ENCODE measurements around the gene NLGN3.
A peak's percentile ranks its signal among the peaks of the same experiment; 100 is the strongest.

The NLGN3 gene

DNA sequence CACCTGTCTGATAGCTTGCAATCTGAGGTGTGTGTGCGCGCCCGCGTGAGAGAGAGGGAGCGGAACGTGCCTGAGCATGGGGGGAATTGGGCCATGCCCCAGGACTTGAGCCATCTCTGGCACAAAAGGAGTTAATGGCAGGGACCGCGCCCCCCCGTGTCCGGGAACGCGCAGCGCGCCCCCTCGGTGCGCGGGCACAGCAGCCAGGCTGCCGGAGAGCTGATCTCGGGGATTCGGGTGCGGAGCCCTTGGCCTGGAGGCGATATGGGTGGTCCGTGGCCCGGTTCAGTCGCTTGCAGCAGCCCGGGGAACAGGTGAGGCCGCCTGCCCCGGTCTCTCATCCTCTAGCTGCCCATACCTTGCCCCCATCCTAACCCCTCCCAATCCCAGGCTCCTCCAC lies at the start of gene NLGN3:
Gene NLGN3 (plus strand): TSS at position 191 of the 400 bp plus-strand sequence. CDS start 2,909 bp downstream, outside the sequence.
- DNase-seq (ENCODE audit: low read depth): no peak

DNA sequence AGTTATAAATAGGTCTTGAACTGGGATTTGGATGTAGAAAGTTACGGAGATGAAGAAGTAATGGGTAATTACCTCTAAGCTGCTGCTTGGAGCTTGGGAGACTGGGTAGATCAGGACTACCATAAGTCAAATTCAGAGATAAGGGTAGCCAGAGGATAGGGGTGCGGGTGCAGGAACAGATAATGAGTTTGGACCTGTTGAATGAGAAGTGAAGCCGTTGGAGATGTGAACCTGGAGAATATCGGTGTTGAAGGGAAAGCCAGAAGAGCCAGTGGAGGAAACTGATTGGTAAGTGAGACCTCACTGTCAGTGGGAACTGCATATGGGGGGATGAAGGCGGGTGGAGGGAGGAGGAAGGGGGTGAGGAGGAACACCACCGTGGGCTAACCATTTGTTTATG lies 49.6 kb upstream of the NLGN3 start:
- DNase-seq (ENCODE audit: low read depth): no peak

DNA sequence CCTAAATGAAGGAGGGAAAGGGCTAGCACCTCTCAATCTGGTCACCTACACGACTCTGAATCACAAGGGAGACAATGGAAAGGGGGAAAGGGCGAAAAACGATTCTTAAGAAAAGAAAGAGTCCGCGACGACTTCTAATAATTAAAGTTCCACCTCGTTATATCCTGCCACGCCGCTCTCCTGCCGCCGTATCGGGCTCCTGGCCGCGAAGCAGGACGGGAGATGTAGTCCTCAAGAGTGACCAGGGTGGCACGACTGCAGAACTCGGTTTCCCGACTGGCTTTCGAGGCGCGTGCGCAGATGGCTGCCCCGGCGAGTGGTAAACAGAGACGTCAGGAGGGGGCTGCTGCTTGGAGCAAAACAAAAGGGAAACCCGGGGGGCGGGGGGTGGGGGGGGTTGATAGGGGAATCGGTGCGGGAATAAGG lies 49.1 kb upstream of the NLGN3 start, which contains the start of gene FOXO4:
Gene FOXO4 (plus strand): TSS at position 297 of the 426 bp plus-strand sequence. CDS start 678 bp downstream, outside the sequence.
- peak; percentile 86 for DNase-seq (ENCODE audit: low read depth)

DNA sequence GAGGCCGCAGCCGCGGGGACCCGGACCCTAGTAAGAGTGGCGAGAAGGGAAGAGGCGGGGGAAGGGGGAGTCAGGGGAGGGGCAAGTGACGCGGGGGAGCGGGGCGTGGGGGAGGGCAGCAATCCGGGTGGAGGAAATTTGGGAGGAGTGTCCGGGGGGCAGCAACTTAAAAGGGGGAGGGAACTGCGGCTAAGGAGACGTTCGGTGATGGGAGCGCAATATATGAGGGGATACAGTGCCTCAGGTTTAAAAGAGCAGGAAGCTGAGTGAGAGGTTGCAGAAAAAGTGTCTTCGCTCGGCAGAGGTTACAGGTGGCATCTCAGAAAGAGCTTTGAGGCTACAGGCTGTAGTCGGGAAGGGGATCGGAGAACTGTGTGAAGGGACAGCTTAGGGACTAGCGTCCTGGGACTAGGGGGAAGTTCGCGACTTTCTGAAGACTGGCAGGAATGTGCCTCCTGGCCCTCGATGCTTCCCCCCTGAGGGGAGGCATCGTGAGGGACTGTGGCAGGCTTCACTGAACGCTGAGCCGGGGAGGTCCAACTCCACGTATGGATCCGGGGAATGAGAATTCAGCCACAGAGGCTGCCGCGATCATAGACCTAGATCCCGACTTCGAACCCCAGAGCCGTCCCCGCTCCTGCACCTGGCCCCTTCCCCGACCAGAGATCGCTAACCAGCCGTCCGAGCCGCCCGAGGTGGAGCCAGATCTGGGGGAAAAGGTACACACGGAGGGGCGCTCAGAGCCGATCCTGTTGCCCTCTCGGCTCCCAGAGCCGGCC lies 48.5 kb upstream of the NLGN3 start:
- DNase-seq (ENCODE audit: low read depth): peak; percentile 54

DNA sequence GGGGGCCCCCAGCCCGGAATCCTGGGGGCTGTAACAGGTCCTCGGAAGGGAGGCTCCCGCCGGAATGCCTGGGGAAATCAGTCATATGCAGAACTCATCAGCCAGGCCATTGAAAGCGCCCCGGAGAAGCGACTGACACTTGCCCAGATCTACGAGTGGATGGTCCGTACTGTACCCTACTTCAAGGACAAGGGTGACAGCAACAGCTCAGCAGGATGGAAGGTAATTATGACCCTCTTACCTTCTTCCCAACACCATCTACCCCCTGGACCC lies 47.9 kb upstream of the NLGN3 start:
- no peak for DNase-seq (ENCODE audit: low read depth)

DNA sequence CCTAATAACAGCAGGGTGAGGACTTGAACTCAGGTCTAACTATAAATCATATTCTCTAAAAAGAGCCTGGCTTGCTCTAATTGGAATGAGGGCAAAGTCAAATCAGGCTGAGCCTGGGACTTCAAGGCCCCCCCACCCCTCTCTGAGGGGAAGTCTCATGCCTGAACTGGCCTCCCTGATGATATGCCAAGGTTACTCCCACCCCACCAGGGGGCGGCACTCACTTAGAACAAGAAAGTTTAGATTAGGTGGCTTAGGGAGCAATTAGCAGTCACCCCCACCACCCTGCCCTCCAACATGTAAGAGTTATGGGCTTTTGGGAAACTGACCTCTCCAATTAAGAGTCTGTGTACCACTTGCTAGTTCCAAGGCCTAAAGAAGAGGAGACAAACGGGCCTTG lies 46.3 kb upstream of the NLGN3 start:
- DNase-seq (ENCODE audit: low read depth): peak; percentile 56

DNA sequence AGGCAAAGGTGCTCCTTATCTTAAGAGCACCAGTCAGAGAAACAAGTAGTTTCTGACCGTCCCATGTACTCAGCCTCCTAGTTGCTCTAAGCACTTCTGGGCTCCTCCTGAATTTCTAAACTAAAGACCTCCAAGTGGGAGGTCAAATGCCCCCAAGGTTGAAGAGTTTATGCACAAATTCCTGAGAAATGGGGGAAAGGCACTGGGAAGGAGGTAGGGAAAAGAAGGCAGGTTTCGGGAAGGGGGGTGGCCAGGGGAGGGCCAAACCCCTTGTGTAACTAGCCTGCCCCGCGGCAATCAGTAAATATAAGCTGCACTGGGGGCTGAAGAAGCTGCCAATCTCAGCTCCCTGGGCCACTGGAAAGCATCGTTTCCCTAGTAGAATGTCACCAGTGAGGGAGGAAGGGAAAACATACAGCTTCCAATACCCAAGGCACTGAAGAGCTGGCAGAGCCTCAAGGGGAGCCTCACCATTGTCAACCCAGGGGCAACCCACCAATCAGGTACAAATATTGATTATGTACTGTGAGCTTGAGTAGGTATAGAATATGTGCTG lies 45.6 kb upstream of the NLGN3 start:
- DNase-seq (ENCODE audit: low read depth): no peak

DNA sequence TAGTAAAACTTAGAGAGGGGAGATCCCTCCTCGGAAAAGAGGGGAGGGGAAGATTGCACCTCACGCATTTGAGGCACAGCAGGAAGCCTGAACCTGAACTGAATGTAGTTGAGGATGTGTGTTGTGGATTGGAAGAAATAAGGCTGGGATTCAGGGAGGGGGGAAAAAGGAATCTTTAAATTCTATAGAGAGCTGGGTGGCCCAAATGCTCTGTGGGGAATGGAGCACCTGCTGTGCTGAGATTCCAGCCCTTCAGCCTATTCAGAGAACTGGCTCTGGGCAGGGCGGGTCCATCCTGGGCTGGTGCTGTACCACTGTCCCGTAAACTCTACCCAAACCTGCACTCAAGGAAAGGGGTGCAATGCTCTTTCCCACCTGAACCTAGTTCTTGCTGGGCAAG lies 44.9 kb upstream of the NLGN3 start:
- no peak for DNase-seq (ENCODE audit: low read depth)

DNA sequence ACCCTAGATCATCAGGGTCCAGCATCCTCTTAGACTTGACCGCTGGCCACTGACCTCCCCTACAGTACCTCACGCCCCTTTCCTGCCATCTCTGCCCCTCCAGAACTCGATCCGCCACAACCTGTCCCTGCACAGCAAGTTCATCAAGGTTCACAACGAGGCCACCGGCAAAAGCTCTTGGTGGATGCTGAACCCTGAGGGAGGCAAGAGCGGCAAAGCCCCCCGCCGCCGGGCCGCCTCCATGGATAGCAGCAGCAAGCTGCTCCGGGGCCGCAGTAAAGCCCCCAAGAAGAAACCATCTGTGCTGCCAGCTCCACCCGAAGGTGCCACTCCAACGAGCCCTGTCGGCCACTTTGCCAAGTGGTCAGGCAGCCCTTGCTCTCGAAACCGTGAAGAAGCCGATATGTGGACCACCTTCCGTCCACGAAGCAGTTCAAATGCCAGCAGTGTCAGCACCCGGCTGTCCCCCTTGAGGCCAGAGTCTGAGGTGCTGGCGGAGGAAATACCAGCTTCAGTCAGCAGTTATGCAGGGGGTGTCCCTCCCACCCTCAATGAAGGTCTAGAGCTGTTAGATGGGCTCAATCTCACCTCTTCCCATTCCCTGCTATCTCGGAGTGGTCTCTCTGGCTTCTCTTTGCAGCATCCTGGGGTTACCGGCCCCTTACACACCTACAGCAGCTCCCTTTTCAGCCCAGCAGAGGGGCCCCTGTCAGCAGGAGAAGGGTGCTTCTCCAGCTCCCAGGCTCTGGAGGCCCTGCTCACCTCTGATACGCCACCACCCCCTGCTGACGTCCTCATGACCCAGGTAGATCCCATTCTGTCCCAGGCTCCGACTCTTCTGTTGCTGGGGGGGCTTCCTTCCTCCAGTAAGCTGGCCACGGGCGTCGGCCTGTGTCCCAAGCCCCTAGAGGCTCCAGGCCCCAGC lies 43.8 kb upstream of the NLGN3 start:
- DNase-seq (ENCODE audit: low read depth): no peak

DNA sequence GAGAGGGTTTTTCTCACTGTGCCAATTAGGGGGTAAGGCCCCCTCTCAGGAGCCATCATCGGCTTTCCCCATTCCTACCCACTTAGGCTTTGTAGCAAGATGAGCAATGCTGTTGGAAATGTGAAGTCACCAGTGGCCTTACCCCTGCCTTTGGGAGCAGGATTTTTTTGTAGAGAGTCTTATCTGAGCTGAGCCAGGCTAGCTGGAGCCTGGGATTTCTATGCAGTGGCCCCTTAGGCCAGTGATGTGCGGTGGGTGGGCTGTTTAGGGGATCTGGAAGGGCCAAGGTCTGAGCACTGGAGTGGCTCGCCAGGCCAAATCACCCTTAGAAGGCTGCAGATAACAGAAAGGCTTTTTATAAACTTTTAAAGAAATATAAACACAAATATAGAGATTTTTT lies 42.3 kb upstream of the NLGN3 start:
- no peak for DNase-seq (ENCODE audit: low read depth)

DNA sequence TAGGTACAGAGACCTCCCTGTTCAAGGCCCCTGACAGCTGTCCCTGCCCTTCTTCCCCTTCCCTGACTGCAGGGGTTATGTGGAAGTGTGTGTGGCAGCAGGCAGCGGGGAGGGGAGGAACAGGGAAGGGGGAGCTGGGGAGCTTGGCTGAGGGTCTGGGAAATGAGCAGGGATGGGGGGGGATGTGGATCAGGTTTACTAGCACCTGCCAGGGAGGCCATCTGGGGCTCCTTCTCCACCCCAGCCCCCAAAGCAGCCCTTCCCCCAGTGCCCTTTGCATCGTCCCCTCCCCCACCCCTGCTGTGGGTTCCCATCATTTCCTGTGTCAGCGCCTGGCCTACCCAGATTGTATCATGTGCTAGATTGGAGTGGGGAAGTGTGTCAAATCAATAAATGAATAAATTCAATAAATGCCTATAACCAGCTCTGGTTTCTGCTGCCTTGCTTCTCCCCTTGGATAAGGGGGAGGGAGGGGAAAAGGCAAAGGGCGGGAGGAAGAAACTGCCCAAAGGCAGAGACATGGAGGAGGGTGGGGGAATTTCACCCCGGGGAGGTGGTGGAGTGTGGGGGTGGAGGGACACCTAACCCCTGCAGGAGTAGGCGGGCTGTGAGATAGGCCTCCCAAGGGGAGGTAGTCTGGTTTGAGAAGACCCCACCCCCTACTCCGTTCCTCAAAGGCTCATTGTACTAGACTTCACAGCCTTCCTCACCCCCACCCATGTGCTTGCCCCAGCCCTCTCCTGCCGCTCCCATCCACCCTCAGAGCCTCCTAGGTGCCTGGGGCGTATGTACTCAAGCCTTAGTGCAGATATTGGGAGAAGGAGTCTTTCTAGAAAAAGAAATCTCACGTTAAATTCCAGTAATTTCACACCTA lies 41.3 kb upstream of the NLGN3 start:
- DNase-seq (ENCODE audit: low read depth): peak; percentile 10

DNA sequence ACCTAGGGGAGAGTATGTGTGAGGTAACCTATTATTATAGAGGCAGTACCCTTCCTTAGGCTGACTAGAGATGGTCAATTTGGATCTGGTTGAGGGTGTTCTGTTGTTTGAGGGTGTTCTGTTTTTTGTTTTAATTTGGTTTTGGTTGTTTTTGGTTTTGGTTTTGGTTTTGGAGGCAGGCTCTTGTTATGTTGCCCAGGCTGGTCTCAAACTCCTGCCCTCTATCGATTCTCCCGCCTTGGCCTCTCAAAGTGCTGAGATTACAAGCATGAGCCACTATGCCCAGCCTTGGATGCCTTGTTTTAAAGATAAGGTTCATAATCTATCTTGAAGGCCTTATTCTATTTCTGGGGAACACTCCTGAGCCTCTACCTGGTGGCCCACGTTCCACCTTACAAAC lies 39.0 kb upstream of the NLGN3 start:
- no peak for DNase-seq (ENCODE audit: low read depth)

DNA sequence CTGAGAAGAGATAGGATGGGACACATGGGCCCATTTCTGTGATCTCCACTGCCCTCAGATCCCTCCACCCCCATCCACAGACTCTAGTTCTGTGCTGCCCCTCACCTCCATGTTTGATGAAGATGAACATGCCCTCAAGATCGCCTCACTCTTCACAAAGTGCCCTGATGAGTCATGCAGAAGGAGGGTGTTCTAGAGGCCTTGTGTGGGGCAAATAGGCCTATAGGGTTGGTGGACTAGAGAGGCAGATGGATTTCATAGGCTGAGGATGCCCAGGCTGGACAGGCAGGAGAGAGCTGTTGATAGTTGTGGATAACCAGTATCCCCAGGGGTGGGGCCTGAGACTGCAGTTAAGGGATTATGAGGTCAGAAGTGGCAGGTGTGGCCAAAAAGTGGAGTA lies 38.2 kb upstream of the NLGN3 start, which contains the start of gene CXorf65:
Gene CXorf65 (minus strand): TSS at position 314 of the 400 bp plus-strand sequence. CDS start 184 bp downstream, at position 130.
- no peak for DNase-seq (ENCODE audit: low read depth)

DNA sequence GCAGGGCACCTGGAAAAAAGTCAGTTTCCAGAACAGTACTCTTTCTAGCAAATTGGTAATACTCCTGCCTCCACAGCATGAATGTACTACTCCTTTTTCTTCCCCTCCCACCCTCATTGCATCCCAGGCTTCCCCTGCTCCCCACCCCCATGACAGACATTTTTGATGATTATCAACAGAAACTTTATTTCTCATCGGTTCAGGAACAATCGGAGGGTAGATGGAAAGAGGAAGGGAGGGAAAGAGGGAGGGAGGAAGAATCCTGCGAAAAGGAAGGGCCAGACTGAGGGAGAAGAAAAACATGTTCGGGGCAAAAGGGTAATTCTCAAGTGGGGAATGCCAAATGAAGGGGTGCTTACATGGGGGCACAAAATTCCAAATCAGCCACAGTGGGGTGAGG lies 37.4 kb upstream of the NLGN3 start:
- no peak for DNase-seq (ENCODE audit: low read depth)

DNA sequence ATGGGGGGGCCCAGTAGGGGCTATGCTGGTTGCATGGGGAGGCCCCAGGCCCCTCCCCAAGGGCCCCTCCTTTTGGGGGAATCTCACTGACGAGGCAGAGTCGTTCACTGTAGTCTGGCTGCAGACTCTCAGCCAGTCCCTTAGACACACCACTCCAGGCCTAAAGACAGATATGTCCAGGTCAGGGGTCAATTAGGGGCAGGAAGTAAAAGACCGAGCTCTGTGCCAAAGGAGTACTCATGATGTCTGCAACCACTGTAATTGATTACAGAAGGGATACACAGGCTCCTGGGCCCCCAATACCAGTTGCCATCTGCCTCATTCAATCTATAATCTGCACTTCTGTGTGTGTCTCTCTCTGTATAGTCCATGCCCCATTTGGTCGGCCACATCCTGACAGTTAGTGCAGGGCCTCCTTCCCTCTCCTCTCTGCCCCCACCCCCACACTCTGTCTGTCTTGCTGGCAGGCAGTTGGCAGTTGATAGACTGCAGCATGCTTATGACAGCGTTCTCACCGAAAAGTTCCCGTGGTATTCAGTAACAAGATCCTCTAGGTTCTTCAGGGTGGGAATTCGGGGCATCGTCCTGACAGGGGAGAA lies 36.8 kb upstream of the NLGN3 start:
- DNase-seq (ENCODE audit: low read depth): no peak

DNA sequence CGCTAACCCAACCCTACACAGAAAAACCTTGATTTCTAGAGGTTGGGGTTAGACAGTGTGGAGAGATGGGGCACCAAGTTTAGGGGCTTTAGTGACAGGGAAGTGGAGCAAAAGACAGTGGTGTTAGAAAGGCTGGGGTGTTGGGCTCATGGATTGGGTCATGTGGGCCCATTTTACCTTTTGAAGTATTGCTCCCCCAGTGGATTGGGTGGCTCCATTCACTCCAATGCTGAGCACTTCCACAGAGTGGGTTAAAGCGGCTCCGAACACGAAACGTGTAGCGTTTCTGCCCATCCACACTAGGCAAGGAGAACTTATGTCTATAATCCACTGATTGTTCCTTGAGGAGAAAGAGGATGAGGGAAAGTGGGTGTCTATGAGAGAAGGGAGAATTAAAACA lies 35.6 kb upstream of the NLGN3 start:
- DNase-seq (ENCODE audit: low read depth): no peak

DNA sequence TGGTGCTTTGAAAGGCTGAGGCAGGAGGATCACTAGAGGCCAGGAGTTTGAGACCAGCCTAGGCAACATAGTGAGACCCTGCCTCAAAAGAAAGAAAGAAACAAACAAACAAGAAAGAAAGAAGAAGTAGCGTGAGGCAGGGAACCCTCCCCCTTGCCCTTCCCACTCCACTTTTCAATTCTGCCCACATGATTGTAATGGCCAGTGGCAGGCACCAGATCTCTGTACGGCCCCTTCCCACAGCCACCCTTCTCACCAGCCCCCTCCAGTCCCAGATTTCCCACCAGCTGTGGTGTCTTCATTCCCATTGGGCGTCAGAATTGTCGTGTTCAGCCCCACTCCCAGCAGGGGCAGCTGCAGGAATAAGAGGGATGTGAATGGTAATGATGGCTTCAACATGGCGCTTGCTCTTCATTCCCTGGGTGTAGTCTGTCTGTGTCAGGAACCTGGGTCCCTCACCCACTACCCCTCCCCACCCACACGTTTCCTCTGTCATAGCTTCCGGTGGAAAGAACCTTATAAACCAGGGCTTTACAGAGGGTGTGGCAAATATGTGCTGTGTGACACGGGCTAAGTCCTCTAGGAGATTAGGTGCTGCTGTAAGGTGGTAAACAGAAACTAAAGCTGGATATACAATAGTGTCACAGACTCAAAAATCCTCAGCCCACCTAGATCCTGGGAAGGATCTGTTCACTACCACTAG lies 33.3 kb upstream of the NLGN3 start, which contains the start of gene IL2RG:
Gene IL2RG (minus strand): TSS at position 437 of the 703 bp plus-strand sequence. CDS start 38 bp downstream, at position 399.
- DNase-seq (ENCODE audit: low read depth): no peak

DNA sequence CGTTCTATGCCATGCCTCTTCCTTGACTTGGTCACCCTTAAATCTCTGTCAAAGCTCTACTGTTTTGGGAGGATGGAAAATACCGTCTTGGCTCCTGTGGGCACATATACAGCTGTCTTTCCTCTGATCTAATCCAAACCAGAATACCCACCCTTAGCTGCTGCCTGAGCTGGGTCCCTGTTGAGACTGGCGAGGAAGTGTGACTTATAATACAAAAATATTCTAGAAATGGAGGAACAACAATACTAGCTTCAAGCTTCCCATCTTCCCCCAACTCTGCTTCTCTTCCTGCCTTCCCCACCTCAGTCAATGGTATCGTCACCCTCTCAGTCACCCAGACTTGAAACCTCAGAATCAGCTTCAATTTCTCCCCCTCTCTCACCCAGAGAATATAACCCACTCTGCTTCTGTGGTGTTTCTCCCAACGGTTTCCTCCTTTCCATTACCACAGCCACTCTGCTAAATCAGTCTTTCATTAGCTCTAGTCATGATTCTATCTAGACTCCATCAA lies 32.7 kb upstream of the NLGN3 start:
- no peak for DNase-seq (ENCODE audit: low read depth)

DNA sequence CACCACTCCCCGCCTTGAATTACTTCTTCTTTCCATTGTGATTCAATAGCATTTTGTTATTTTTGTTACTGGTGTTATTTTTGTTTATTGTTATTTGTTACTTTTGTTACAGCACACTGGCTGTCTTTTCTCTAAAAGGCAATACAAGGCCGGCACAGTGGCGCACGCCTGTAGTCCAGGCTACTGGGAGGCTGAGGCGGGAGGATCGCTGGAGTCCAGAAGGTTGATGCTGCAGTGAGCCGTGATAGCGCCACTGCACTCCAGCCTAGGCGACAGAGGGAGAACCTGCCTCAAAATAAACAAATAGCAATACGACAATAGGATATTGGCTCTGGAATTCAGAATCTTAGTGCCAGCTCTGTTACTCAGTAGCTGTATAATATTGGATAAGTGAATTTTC lies 27.3 kb upstream of the NLGN3 start:
- DNase-seq (ENCODE audit: low read depth): no peak

All from EH (cell line).